ENCODE measurements around the gene POTEE.
"Not testable (repeated sequence)": the region's sequence is repeated elsewhere in the genome, so short reads cannot be mapped to it uniquely, and the experiment has no call there.

The POTEE gene

DNA sequence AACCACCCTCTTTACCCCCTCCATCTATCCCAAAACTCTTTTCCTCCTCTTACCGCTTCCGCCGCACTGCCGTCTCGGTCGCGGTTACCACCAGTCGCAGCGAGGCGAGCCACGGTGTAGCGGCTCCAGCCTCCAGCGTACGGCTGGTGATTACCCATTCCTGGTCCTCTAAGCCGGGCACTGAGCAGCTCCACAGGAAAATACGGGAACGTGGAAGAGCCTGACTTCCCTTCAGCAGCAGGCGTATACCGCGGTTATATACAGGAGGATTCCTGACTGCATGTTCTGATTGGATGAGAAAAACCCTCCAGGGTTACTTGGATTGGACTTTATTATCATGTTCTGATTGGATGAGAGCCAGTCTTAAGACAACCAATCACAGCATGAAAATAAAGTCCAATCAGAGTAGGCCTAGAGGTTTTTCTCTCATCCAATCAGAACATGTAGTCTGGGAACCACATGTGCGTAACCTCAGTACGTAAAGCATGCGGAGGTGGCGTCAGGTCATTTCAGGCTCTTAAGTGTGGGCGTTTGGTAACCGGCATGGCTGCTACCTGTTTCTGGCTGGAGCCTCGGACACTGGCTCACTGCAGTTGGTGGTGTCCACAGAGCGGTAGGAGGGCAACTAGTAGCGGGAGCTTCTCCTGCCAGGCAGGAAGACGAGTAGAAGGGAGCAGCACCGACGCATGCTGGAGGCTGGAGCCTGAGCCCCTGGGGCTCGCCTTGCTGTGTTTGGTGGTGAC, at the start of gene POTEE:
TSS of gene POTEE (plus strand) at position 507 of the 743 bp plus-strand sequence. CDS start 8,867 bp downstream, outside the sequence.
- not testable (repeated sequence) for H3K4me3 ChIP-seq (replicated peaks; ENCODE audit: low read depth, low read length); H3K36me3 ChIP-seq (ENCODE audit: control insufficient read depth, insufficient read depth, low read length); H3K27me3 ChIP-seq (replicated peaks; ENCODE audit: control insufficient read depth, insufficient read depth, low read length); DNase-seq (ENCODE audit: extremely low read depth, insufficient read length)

- DNase-seq (ENCODE audit: extremely low read depth, insufficient read length); H3K36me3 ChIP-seq (ENCODE audit: control insufficient read depth, insufficient read depth, low read length); H3K27me3 ChIP-seq (replicated peaks; ENCODE audit: control insufficient read depth, insufficient read depth, low read length); H3K4me3 ChIP-seq (replicated peaks; ENCODE audit: low read depth, low read length): not testable (repeated sequence)
Observed at GRCh38 chr2:131165562-131165961, 43.8 kb upstream of the POTEE start.

DNA sequence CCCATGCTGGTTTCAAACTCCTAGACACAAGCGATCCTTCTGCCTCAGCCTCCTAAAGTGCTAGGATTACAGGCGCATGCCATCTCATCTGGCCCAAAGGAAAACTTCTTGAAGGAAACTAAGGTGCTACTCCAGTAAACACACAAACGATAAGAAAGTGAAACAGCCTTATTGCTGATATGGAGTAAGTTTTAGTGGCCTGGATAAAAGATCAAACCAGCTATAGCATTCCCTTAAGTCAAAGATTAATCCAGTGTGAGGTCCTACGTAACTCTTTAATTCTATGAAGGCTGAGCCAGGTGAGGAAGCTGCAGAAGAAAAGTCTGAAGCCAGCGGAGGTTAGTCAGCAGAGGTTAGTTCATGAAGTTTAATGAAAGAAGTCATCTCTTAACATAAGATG, 40.8 kb upstream of the POTEE start:
- no peak for TF ChIP-seq CTCF (IDR thresholded peaks at IDR 0.05; ENCODE audit: insufficient read depth, low read length, poor library complexity, severe bottlenecking)
- Histone ChIP-seq H3K36me3 (ENCODE audit: control insufficient read depth, insufficient read depth, low read length) (no peaks in the 10 kb centered on the region), H3K4me3 (replicated peaks; ENCODE audit: low read depth, low read length) (no peak overlapping the region), H3K27me3 (replicated peaks; ENCODE audit: control insufficient read depth, insufficient read depth, low read length) (no peaks in the 10 kb centered on the region)
- no peak for DNase-seq (ENCODE audit: extremely low read depth, insufficient read length)

- H3K36me3 ChIP-seq (ENCODE audit: control insufficient read depth, insufficient read depth, low read length); DNase-seq (ENCODE audit: extremely low read depth, insufficient read length); H3K27me3 ChIP-seq (replicated peaks; ENCODE audit: control insufficient read depth, insufficient read depth, low read length); H3K4me3 ChIP-seq (replicated peaks; ENCODE audit: low read depth, low read length): not testable (repeated sequence)
Observed at GRCh38 chr2:131178050-131178449, 31.3 kb upstream of the POTEE start.

DNA sequence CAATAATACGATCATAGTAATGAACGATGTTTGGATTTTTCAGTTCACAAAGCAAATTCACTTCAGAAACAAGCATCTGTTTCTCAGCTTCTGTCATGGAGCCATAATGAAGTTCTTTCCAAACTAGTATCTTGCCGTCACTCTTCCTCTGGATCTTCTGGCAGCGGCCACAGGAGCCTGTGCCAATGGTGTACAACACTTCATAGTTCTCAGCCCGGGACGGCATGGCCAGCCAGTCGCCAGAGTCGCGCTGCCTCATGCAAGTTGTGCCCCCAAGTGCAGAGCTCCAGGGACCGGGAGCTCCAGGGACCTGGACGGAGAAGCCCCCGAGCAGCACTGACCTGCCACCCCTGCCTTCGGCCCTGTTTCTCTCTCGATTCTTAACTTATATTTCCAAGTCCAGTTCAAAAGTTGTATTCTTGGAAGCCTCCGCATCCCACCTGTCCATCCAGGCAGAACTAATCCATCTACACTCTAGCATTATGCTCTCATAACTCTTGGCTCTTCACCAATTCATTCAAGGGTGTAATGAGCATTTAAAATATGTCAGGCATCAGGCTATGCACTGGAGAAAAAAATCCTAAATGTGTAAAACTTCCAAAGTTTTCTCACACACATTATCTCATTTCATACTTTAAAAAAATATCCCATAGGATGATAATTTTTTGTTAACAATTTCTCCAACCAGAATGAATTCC, 30.5 kb upstream of the POTEE start:
- H3K36me3 ChIP-seq (ENCODE audit: control insufficient read depth, insufficient read depth, low read length); H3K4me3 ChIP-seq (replicated peaks; ENCODE audit: low read depth, low read length); DNase-seq (ENCODE audit: extremely low read depth, insufficient read length); H3K27me3 ChIP-seq (replicated peaks; ENCODE audit: control insufficient read depth, insufficient read depth, low read length): not testable (repeated sequence)

GRCh38 chr2:131181451-131181850, 27.9 kb upstream of the POTEE start:
- H3K4me3 ChIP-seq (replicated peaks; ENCODE audit: low read depth, low read length); H3K27me3 ChIP-seq (replicated peaks; ENCODE audit: control insufficient read depth, insufficient read depth, low read length); H3K36me3 ChIP-seq (ENCODE audit: control insufficient read depth, insufficient read depth, low read length); DNase-seq (ENCODE audit: extremely low read depth, insufficient read length): not testable (repeated sequence)

DNA sequence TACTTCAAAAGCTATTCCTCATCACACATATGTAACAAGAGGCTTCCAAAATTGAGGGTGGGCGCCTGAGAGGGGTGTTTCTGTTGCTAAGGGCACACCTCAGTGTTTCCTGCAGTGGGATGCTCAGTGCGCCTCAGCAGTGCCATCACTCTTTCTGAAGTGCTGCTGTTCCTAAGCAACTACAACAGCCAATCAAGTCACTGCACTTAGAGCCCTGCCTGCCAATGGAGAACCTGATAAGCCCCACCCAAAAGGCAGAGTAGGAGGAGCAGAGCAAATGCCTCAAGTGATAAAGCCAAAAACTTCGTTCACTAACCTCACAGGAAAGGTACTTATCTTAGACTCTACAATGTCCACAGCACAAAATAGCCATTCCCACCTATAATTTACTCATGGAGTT, 15.9 kb upstream of the POTEE start:
- not testable (repeated sequence) for H3K36me3 ChIP-seq (ENCODE audit: control insufficient read depth, insufficient read depth, low read length); H3K27me3 ChIP-seq (replicated peaks; ENCODE audit: control insufficient read depth, insufficient read depth, low read length); H3K4me3 ChIP-seq (replicated peaks; ENCODE audit: low read depth, low read length); DNase-seq (ENCODE audit: extremely low read depth, insufficient read length)

DNA sequence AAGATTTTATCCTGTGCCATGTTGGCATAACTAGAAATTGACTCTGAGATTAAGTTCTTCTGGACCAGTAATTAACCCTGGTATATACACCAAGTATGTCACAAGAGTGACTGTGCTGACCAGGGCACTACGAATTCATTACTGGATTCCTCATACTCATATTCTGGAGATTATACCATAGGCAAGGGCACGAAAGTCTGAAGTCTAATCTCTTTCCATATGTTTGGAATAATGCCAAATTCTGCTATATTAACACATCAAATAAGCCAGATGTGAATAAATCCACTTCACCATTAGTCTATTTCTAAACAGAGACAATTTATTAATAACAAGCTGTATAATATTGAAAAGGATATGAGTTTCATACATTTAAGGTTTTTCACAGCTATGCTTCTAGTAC, 13.2 kb upstream of the POTEE start:
- not testable (repeated sequence) for DNase-seq (ENCODE audit: extremely low read depth, insufficient read length); H3K4me3 ChIP-seq (replicated peaks; ENCODE audit: low read depth, low read length); H3K27me3 ChIP-seq (replicated peaks; ENCODE audit: control insufficient read depth, insufficient read depth, low read length); H3K36me3 ChIP-seq (ENCODE audit: control insufficient read depth, insufficient read depth, low read length)

DNA sequence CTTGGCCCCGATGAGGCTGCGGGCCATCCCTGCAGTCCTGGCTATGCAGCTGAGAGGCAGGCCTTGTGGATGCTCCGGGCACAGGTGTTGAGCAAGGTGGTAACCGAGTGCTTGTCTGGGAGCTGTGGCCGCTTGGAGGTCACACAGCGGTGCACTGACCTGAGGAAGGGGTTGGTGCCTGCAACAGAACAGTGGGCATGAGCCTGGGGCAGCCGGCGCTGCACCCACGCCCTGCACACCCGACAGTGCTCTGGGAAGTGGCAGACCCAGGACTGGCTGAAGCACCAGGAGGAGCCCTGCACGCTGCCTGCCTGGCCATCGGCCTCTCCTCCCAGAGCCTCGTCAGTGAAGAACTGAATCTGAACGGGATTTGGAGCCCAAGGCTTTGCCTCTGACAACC, 8.2 kb upstream of the POTEE start:
- DNase-seq (ENCODE audit: extremely low read depth, insufficient read length) = no peak
- H3K36me3 ChIP-seq (ENCODE audit: control insufficient read depth, insufficient read depth, low read length) = no peaks in the 10 kb centered on the region
- no peaks in the 10 kb centered on the region for H3K27me3 ChIP-seq (replicated peaks; ENCODE audit: control insufficient read depth, insufficient read depth, low read length)
- no peak overlapping the region for H3K4me3 ChIP-seq (replicated peaks; ENCODE audit: low read depth, low read length)
- TF ChIP-seq CTCF (IDR thresholded peaks at IDR 0.05; ENCODE audit: insufficient read depth, low read length, poor library complexity, severe bottlenecking) = no peak

- H3K36me3 ChIP-seq (ENCODE audit: control insufficient read depth, insufficient read depth, low read length); H3K4me3 ChIP-seq (replicated peaks; ENCODE audit: low read depth, low read length); DNase-seq (ENCODE audit: extremely low read depth, insufficient read length); H3K27me3 ChIP-seq (replicated peaks; ENCODE audit: control insufficient read depth, insufficient read depth, low read length): not testable (repeated sequence)
Observed at GRCh38 chr2:131207839-131208238, 1.5 kb upstream of the POTEE start.

DNA sequence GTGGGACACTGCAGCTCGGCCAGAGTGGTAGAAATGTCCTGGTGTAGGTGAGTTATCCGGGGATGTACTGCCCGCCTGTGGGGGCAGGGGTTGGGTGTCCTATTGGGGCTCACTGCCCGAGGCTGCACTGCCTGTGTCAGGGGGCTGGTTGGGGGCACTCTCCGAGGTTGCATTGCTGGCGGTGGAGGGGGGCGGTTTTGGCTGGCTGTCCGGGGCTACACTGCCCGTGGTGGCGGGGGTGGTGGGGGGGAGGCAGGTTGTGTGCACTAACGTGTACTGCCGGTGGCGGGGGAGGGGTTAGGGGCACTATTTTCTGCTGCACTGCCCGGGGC, 403 bp downstream of the POTEE start:
- H3K4me3 ChIP-seq (replicated peaks; ENCODE audit: low read depth, low read length); DNase-seq (ENCODE audit: extremely low read depth, insufficient read length); H3K27me3 ChIP-seq (replicated peaks; ENCODE audit: control insufficient read depth, insufficient read depth, low read length); H3K36me3 ChIP-seq (ENCODE audit: control insufficient read depth, insufficient read depth, low read length): not testable (repeated sequence)

GRCh38 chr2:131210434-131211211, 1.3 kb downstream of the POTEE start:
- H3K36me3 ChIP-seq (ENCODE audit: control insufficient read depth, insufficient read depth, low read length); DNase-seq (ENCODE audit: extremely low read depth, insufficient read length); H3K4me3 ChIP-seq (replicated peaks; ENCODE audit: low read depth, low read length); H3K27me3 ChIP-seq (replicated peaks; ENCODE audit: control insufficient read depth, insufficient read depth, low read length): not testable (repeated sequence)
